HG03139 (cell line): ENCODE data around the gene BNC2.

Experiments
- ATAC-seq: cut with Tn5 transposase; IDR thresholded peaks from one replicate; pipeline ENCODE4 v1.9.1; 2021; ENCODE audit not compliant: unreplicated experiment

BNC2 gene

GRCh38 chr9:16387382-16387781 is 483.1 kb downstream of the BNC2 start:
- ATAC-seq, result no peak

DNA sequence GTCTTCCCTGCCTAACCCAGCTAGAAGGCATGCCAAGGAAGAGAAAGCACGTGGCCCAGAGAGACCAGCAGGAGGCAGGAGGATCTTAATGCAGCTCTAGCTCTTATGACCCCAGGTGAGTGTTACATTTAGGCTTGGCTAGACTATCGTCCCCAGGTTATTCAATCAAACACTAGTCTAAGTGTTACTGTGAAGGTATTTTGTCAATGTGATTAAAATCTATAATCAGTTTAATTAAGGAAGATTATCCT is 483.7 kb downstream of the BNC2 start:
- ATAC-seq, result no peak

GRCh38 chr9:16386007-16386826 is 484.3 kb downstream of the BNC2 start:
- ATAC-seq, result no peak

GRCh38 chr9:16385590-16385989 is 484.9 kb downstream of the BNC2 start:
- no peak for ATAC-seq

DNA sequence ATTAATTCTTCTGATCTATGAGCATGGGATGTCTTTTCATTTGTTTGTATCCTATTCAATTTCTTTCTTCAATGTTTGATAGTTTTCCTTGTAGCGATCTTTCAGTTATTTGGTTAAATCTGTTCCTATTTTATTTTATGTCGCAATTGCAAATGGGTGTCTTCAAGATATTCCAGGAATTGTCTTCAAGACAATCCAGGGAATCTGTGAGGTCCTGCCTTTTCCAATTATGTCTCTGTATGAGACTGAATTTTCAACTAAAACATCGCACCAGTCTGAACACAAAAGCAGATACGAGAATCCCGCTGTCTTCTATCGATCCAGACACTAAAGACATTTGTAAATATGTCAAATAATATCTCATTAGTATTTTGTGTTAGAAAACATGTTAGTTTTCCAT is 485.5 kb downstream of the BNC2 start:
- no peak for ATAC-seq

GRCh38 chr9:16377311-16377710 is 493.2 kb downstream of the BNC2 start:
- ATAC-seq, result no peak

DNA sequence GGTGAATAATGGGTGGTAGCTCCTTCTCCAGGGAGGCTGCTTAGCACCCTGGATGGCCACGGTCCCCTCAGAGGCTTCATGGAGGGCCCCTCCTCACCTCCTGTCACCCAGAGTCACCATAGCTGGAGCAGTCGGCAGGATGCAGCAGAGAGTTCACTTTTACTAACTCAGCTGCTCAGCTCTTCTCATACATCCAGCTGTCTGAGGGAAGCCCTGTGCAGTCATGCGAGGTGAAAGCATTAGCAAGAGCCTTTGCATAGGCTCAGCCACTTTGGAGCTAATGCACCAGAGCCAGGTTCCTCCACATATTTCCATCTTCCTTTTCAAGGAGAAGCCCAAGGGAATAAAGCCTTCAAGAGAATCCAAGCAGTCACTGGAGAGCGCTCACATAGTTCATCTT is 499.2 kb downstream of the BNC2 start:
- no peak for ATAC-seq

- no peak for ATAC-seq
Observed at GRCh38 chr9:16370647-16371046, 499.8 kb downstream of the BNC2 start.

DNA sequence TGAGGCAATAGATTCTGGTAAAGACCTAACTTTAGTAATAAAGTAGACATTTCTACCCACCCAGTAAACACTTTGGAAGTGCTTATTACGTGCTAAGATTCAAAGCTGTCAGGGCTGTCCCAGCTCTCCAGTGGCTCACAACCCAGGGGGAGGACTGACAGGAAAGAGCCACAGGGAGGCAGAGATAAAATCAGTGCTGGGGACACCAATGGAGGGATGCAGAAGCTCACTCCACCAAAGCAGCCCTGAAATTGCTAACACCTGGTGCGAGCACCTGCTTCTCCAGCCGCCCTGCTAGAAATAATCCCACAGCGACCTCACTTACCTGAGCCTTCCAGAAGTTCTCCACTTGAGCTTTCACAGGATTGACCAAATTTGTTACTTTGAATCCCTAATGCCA is 501.0 kb downstream of the BNC2 start:
- ATAC-seq, result no peak

GRCh38 chr9:16368237-16369087 is 502.0 kb downstream of the BNC2 start:
- ATAC-seq, result no peak

DNA sequence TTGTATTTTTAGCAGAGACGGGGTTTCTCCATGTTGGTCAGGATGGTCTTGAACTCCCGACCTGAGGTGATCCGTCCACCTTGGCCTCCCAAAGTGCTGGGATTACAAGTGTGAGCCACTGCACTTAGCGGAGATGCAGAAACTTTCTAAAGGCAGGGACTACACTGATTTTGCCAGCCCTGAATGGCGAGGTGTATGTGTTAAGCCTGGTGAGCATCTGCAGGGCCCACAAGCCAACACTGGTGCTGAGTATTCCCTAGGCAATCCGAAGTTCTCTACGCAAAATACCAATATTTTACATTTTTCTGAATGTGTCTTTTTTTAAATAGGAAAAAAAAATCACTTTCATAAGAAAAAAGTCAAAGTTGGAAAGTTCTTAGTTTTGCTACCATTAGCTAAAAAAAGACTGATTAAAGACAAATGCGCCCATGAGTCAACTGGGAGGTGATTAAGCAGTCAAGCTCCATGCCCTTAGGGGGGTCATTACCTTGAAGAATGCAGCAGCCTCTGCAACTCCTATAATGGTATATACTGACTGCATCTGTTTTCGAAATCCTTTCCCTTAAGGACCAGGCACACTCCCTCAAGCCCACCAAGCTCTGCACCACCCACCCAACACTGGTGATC is 502.8 kb downstream of the BNC2 start:
- no peak for ATAC-seq

DNA sequence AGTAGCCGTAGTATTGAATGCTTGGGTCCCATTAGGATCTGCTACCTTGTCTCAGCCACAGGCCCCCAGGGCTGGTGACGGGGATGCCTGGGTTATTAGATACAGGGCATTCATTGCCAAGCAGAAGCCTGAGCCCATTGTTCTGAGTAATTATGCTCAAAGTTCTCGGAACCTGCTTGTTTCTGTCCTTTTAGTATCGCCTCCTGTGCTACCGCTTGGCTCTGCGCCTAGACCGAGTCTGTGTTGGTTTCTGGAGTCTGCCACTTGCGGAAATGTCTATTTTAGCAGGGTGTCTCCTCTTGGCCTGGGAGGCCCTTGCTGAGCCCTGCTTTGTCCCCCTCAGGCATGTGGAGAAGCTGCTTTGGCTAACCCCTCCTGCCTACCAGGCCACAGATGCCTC is 506.1 kb downstream of the BNC2 start:
- ATAC-seq, result no peak

DNA sequence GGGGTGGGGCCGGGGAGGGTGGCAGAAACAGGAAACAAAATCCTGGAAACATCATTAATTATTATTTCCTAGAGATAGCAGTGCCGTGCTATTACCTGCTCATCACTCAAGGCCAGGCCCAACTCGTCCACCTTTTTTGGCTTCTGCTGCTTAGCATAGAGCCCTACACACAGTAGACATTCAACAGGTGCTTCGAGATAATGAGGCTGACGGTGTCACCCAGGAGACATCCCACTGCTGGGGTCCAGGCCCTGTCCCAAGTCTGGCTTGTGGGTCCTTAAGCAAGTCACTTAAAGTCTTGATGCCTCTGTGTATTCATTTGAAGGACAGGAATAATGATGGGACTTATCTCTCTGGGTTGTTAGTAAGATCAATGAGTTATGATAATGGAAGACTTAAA is 506.6 kb downstream of the BNC2 start:
- no peak for ATAC-seq

- no peak for ATAC-seq
Observed at GRCh38 chr9:16363073-16363781, 507.2 kb downstream of the BNC2 start.

DNA sequence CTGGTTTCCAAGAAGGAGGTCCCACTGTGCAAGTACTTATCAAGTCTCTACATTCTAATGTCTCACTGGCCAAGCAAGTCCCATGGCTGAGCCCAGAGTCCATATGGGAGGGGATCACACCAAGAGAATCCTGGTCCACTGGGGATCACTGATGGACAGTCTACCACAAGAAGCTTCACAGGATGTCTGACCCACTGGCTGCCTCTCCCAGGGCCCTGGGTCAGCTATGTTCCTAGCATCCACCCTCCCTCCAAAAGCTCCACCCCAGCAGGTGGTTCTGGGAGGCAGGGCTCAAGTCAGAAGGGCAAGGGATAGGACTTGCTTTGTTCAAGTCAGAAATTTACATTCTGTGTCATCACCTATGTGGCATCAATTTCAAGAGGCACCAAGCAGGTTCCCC is 508.5 kb downstream of the BNC2 start:
- no peak for ATAC-seq

GRCh38 chr9:16361118-16361517 is 509.4 kb downstream of the BNC2 start:
- ATAC-seq, result no peak

- ATAC-seq, result no peak
Observed at GRCh38 chr9:16360247-16360646, 510.2 kb downstream of the BNC2 start.
